NCI-H748 (cell line): ENCODE measurements around the gene RMI2.
"Not testable (repeated sequence)": the region's sequence is repeated elsewhere in the genome, so short reads cannot be mapped to it uniquely, and the experiment has no call there.

Source experiments
- DNase-seq: peaks from one replicate; lab custom pipeline; 2025; ENCODE audit not compliant: unreplicated experiment; lab: John Stamatoyannopoulos, UW

RMI2 gene

GRCh38 chr16:11350921-11351335 is 5.7 kb downstream of the RMI2 start:
- DNase-seq = no peak

- no peak for DNase-seq
Measured at GRCh38 chr16:11353158-11353557, 7.9 kb downstream of the RMI2 start.

GRCh38 chr16:11354407-11354732 is 9.1 kb downstream of the RMI2 start:
- DNase-seq = no peak

GRCh38 chr16:11354733-11355574 is 9.7 kb downstream of the RMI2 start:
- DNase-seq = no peak

GRCh38 chr16:11355862-11356261 is 10.6 kb downstream of the RMI2 start:
- no peak for DNase-seq

- peak; percentile 35 for DNase-seq
Measured at GRCh38 chr16:11356573-11357331, 11.5 kb downstream of the RMI2 start.

GRCh38 chr16:11358531-11358930 is 13.3 kb downstream of the RMI2 start:
- no peak for DNase-seq

GRCh38 chr16:11359370-11359769 is 14.1 kb downstream of the RMI2 start:
- DNase-seq = no peak

GRCh38 chr16:11360641-11361373 is 15.5 kb downstream of the RMI2 start:
- no peak for DNase-seq

GRCh38 chr16:11361701-11362451 is 16.6 kb downstream of the RMI2 start:
- no peak for DNase-seq

- DNase-seq = no peak
Measured at GRCh38 chr16:11363927-11364258, 18.6 kb downstream of the RMI2 start.

- DNase-seq = no peak
Measured at GRCh38 chr16:11367483-11367906, 22.2 kb downstream of the RMI2 start.

GRCh38 chr16:11370084-11370931 is 25.0 kb downstream of the RMI2 start:
- no peak for DNase-seq

GRCh38 chr16:11370932-11371279 is 25.6 kb downstream of the RMI2 start:
- not testable (repeated sequence) for DNase-seq

GRCh38 chr16:11372073-11372828 is 27.0 kb downstream of the RMI2 start:
- DNase-seq = no peak

GRCh38 chr16:11372829-11373306 is 27.6 kb downstream of the RMI2 start:
- DNase-seq = no peak

- DNase-seq = no peak
Measured at GRCh38 chr16:11374255-11374654, 29.0 kb downstream of the RMI2 start.

GRCh38 chr16:11377154-11377553 is 31.9 kb downstream of the RMI2 start:
- DNase-seq = no peak

GRCh38 chr16:11378951-11379350 is 33.7 kb downstream of the RMI2 start:
- not testable (repeated sequence) for DNase-seq
